Urothelium cell line (cell line): ENCODE measurements around the gene PACSIN1.

Source experiments
- DNase-seq: peaks from one replicate; pipeline ENCODE4 v3.0.0; 2011; ENCODE audit warnings: low spot score, mixed read lengths
- FAIRE-seq: peaks from 2 replicates; lab custom pipeline; 2011; peaks lifted over from hg19 to GRCh38; lab: Jason Lieb, UNC

The PACSIN1 gene

GRCh38 chr6:34514112-34514511 is 48.2 kb downstream of the PACSIN1 start:
- DNase-seq = no peak
- FAIRE-seq = no peak

GRCh38 chr6:34514593-34515472 is 49.0 kb downstream of the PACSIN1 start:
- FAIRE-seq (no peak), DNase-seq (no peak)

- FAIRE-seq (no peak), DNase-seq (no peak)
Measured at GRCh38 chr6:34515473-34516387, 49.9 kb downstream of the PACSIN1 start.

- no peak for DNase-seq
- FAIRE-seq = no peak
Measured at GRCh38 chr6:34516391-34517324, 50.8 kb downstream of the PACSIN1 start.

- no peak for FAIRE-seq
Measured at GRCh38 chr6:34517461-34517881, 51.6 kb downstream of the PACSIN1 start.

GRCh38 chr6:34517966-34518365 is 52.1 kb downstream of the PACSIN1 start:
- DNase-seq = no peak
- no peak for FAIRE-seq

More at GRCh38 chr6:34517461-34517881, 51.6 kb downstream of the PACSIN1 start:
- no peak for DNase-seq

- DNase-seq (no peak), FAIRE-seq (no peak)
Measured at GRCh38 chr6:34518669-34519365, 52.9 kb downstream of the PACSIN1 start.

- DNase-seq (no peak), FAIRE-seq (no peak)
Measured at GRCh38 chr6:34519971-34520644, 54.2 kb downstream of the PACSIN1 start.

- no peak for FAIRE-seq
- no peak for DNase-seq
Measured at GRCh38 chr6:34520645-34521462, 55.0 kb downstream of the PACSIN1 start.

GRCh38 chr6:34521463-34522285 is 55.8 kb downstream of the PACSIN1 start:
- FAIRE-seq (no peak), DNase-seq (no peak)

GRCh38 chr6:34522761-34523160 is 56.9 kb downstream of the PACSIN1 start:
- FAIRE-seq (no peak), DNase-seq (no peak)

GRCh38 chr6:34523441-34524206 is 57.7 kb downstream of the PACSIN1 start:
- no peak for FAIRE-seq

GRCh38 chr6:34524499-34524898 is 58.6 kb downstream of the PACSIN1 start:
- no peak for FAIRE-seq
- DNase-seq = no peak

More at GRCh38 chr6:34523441-34524206, 57.7 kb downstream of the PACSIN1 start:
- DNase-seq = no peak

GRCh38 chr6:34524971-34525370 is 59.1 kb downstream of the PACSIN1 start:
- FAIRE-seq (no peak), DNase-seq (no peak)

- FAIRE-seq = no peak
- no peak for DNase-seq
Measured at GRCh38 chr6:34525431-34526175, 59.7 kb downstream of the PACSIN1 start.
